Neuronal stem cell (in vitro differentiated cells): ENCODE data around the gene FHOD3. TPM values are rescaled to one million over a fixed set of nuclear protein-coding genes. Genes with fewer than 3 reads are reported as not detected.
A peak's percentile ranks its signal among the peaks of the same experiment; 100 is the strongest.

Experiments
- DNase-seq: peaks from one replicate; pipeline ENCODE4 v3.0.0-alpha.2; 2013; ENCODE audit warnings: low spot score
- H2AFZ ChIP-seq: one replicate; pipeline ENCODE4 v1.6.1; 2013; ENCODE audit warnings: mild to moderate bottlenecking, low read length, inconsistent platforms
- H2AK5ac ChIP-seq: 2 replicates; pipeline ENCODE4 v1.6.1; 2013; ENCODE audit warnings: low read depth, mild to moderate bottlenecking, inconsistent platforms, low read length, moderate library complexity, mixed read lengths
- H2BK120ac ChIP-seq: 2 replicates; pipeline ENCODE4 v1.6.1; 2013; ENCODE audit warnings: low read depth, mild to moderate bottlenecking, inconsistent platforms, low read length, moderate library complexity, mixed read lengths
- H2BK12ac ChIP-seq: one replicate; pipeline ENCODE4 v1.6.1; 2013; ENCODE audit warnings: low read length, inconsistent platforms
- H2BK15ac ChIP-seq: 2 replicates; pipeline ENCODE4 v1.6.1; 2013; ENCODE audit warnings: mild to moderate bottlenecking, low read length, inconsistent platforms, mixed read lengths
- H2BK5ac ChIP-seq: one replicate; pipeline ENCODE4 v1.6.1; 2013; ENCODE audit warnings: inconsistent platforms, mild to moderate bottlenecking, low read length, moderate library complexity
- H3K14ac ChIP-seq: one replicate; pipeline ENCODE4 v1.6.1; 2013; ENCODE audit warnings: low read length, inconsistent platforms
- H3K18ac ChIP-seq: 2 replicates; pipeline ENCODE4 v1.6.1; 2013; ENCODE audit warnings: low read length, inconsistent platforms
- H3K23ac ChIP-seq: 2 replicates; pipeline ENCODE4 v1.6.1; 2013; ENCODE audit warnings: low read depth, mild to moderate bottlenecking, mixed read lengths, low read length, inconsistent platforms; ENCODE audit not compliant: poor library complexity
- H3K27ac ChIP-seq: replicated peaks from 3 replicates; pipeline ENCODE4 v1.5.1; 2013; ENCODE audit warnings: low read length, inconsistent platforms
- H3K27me3 ChIP-seq, 3 experiments: 2 replicates each; pipeline ENCODE4 v1.6.1; 2013; ENCODE audit warnings: low read length in 3 of 3, mild to moderate bottlenecking in 2 of 3, inconsistent platforms in 1 of 3, low read depth in 1 of 3, mixed read lengths in 1 of 3, moderate library complexity in 1 of 3; ENCODE audit not compliant: control insufficient read depth in 3 of 3, insufficient read depth in 3 of 3
- H3K36me3 ChIP-seq, 2 donors: replicated peaks in 1 of 2; 2 replicates each; pipeline ENCODE4 v1.6.1; 2013; ENCODE audit warnings: low read length in 2 of 2; ENCODE audit not compliant: control insufficient read depth in 2 of 2, insufficient read depth in 2 of 2
- H3K4ac ChIP-seq: 2 replicates; pipeline ENCODE4 v1.6.1; 2013; ENCODE audit warnings: inconsistent platforms, mild to moderate bottlenecking, low read length, moderate library complexity
- H3K4me1 ChIP-seq, 2 donors: 1 replicate in 1 of 2; 2 replicates in 1 of 2; pipeline ENCODE4 v1.6.1; 2013; ENCODE audit warnings: low read length in 2 of 2, low read depth in 1 of 2; ENCODE audit not compliant: control insufficient read depth in 2 of 2, insufficient read depth in 1 of 2
- H3K4me2 ChIP-seq: one replicate; pipeline ENCODE4 v1.6.1; 2013; ENCODE audit warnings: mild to moderate bottlenecking, low read length, inconsistent platforms; ENCODE audit not compliant: insufficient read depth, poor library complexity, severe bottlenecking
- H3K4me3 ChIP-seq, 2 donors: 2 replicates each; pipeline ENCODE4 v1.5.1; 2013; ENCODE audit warnings: low read length in 2 of 2, mild to moderate bottlenecking in 2 of 2, inconsistent platforms in 1 of 2, moderate library complexity in 1 of 2
- H3K79me1 ChIP-seq: one replicate; pipeline ENCODE4 v1.6.1; 2013; ENCODE audit warnings: low read depth, mild to moderate bottlenecking, inconsistent platforms, low read length, moderate library complexity
- H3K9ac ChIP-seq: one replicate; pipeline ENCODE4 v1.6.1; 2013; ENCODE audit warnings: mild to moderate bottlenecking, low read depth, low read length, inconsistent platforms; ENCODE audit not compliant: poor library complexity
- H3K9me3 ChIP-seq, 2 donors: replicated peaks in 1 of 2; 2 replicates each; pipeline versions ENCODE3 to v1.6.1; 2013; ENCODE audit warnings: low read length in 2 of 2, mild to moderate bottlenecking in 2 of 2, inconsistent platforms in 1 of 2, low read depth in 1 of 2, mixed read lengths in 1 of 2, moderate library complexity in 1 of 2; ENCODE audit not compliant: control insufficient read depth in 2 of 2, insufficient read depth in 1 of 2
- H4K8ac ChIP-seq: one replicate; pipeline ENCODE4 v1.6.1; 2013; ENCODE audit warnings: low read depth, mild to moderate bottlenecking, inconsistent platforms, low read length, moderate library complexity
- H4K91ac ChIP-seq: one replicate; pipeline ENCODE4 v1.6.1; 2013; ENCODE audit warnings: low read length, low read depth, mild to moderate bottlenecking, inconsistent platforms; ENCODE audit not compliant: poor library complexity
- WGBS, 2 donors: extraction: QIAGEN DNeasy Blood & Tissue Kit; methylation state at CpG; one replicate each; pipeline ENCODE4 v1.1.7; 2013; ENCODE audit warnings: missing lambda C conversion rate in 2 of 2, mixed read lengths in 1 of 2; ENCODE audit not compliant: insufficient read length in 2 of 2, insufficient replicate concordance in 1 of 2; ENCODE audit errors: extremely low coverage in 2 of 2; 5-methylcytosine and 5-hydroxymethylcytosine counted together
- polyA plus RNA-seq, 2 experiments: library from polyadenylated mRNA; stranded (reverse); fragments of 200-250 nt; gene quantifications; one replicate each; pipeline ENCODE4 v1.2.3, GENCODE V29; 2013

Gene FHOD3
- 32.6 TPM for polyA plus RNA-seq (2013, experiment 1 of 2)
- polyA plus RNA-seq (2013, experiment 2 of 2) = 31.7 TPM

GRCh38 chr18:36297417-36298125 is at the start of gene FHOD3:
FHOD3 (plus strand) TSS chr18:36297713; CDS start chr18:36297836, 123 bp downstream.
- Histone ChIP-seq H3K4ac (peak within 1 kb of the TSS; percentile 67), H3K23ac (peak within 1 kb of the TSS; percentile 87), H3K36me3 (peaks cover 0 to 19% of the 10 kb centered on the region in 2 donors), H3K79me1 (peaks cover 5% of the 10 kb centered on the region), H3K14ac (peak within 1 kb of the TSS; percentile 92), H4K91ac (no peak within 1 kb of the TSS), H4K8ac (peak within 1 kb of the TSS; percentile 49), H2BK15ac (peak within 1 kb of the TSS; percentile 75), H2BK120ac (peak within 1 kb of the TSS; percentile 85), H3K9ac (peak within 1 kb of the TSS; percentile 95), H2AFZ (peak within 1 kb of the TSS; percentile 97), H3K9me3 (peaks cover 0 to 15% of the 10 kb centered on the region in 2 donors), H2BK12ac (no peak within 1 kb of the TSS), H3K4me3 (peak within 1 kb of the TSS; percentile 88 to 98), H2BK5ac (peak within 1 kb of the TSS; percentile 97), H3K27ac (peak within 1 kb of the TSS; percentile 76), H3K18ac (peak within 1 kb of the TSS; percentile 99), H3K4me2 (peak within 1 kb of the TSS; percentile 79), H3K4me1 (peaks cover 9 to 13% of the 10 kb centered on the region in 2 donors), H2AK5ac (peak within 1 kb of the TSS; percentile 73), H3K27me3 (peaks cover 0 to 5% (median 4%) of the 10 kb centered on the region in 3 experiments)
- DNase-seq = peak; percentile 82
- WGBS, 2 donors = no CpG with 5 or more reads among the region's 91 CpGs

- peaks cover 0 to 11% (median 0%) of the 10 kb centered on the region in 3 experiments for H3K27me3 ChIP-seq
- no peak overlapping the region for H2BK12ac ChIP-seq
- peaks cover 3% of the 10 kb centered on the region in 2 donors for H3K9me3 ChIP-seq
- no peak for DNase-seq
- H2BK120ac ChIP-seq = no peak overlapping the region
- no peak overlapping the region for H4K8ac ChIP-seq
- no peak overlapping the region for H2AK5ac ChIP-seq
- no peak overlapping the region for H3K4me3 ChIP-seq
- H2BK5ac ChIP-seq = no peak overlapping the region
- no peak overlapping the region for H3K18ac ChIP-seq
- H3K4me2 ChIP-seq = no peak overlapping the region
- H3K4ac ChIP-seq = no peak overlapping the region
- H2AFZ ChIP-seq = no peak overlapping the region
- no peak overlapping the region for H4K91ac ChIP-seq
- H3K23ac ChIP-seq = no peak overlapping the region
- no peaks in the 10 kb centered on the region for H3K36me3 ChIP-seq
- H3K27ac ChIP-seq = no peak overlapping the region
- no peak overlapping the region for H3K14ac ChIP-seq
- no peaks in the 10 kb centered on the region for H3K4me1 ChIP-seq
- no peaks in the 10 kb centered on the region for H3K79me1 ChIP-seq
- no peak overlapping the region for H2BK15ac ChIP-seq
- peak overlapping the region; percentile 16 for H3K9ac ChIP-seq
Observed at GRCh38 chr18:36249392-36249791, 48.1 kb upstream of the FHOD3 start.

DNA sequence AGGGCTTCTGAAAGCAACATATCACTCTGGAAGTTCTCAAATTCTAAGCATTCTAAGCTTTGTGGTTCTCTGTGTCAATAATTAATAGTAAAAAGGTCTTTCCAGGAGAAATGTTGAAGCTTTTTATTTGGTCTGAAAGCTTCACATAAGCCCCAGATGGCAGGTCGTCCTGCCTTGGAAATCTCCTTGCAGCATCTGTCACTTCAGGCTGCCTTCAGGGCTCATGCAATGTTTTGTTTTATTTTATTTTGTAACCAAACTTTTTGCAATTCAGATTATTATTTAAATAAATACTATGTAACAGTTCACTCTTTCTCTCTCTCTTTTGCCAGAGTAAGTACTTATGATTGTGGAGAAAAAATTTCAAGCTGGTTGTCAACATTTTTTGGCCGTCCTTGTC is 46.7 kb upstream of the FHOD3 start:
- Histone ChIP-seq H2BK15ac (no peak overlapping the region), H2AK5ac (no peak overlapping the region), H3K27ac (no peak overlapping the region), H4K91ac (no peak overlapping the region), H3K9me3 (peaks cover 3% of the 10 kb centered on the region in 2 donors), H3K23ac (no peak overlapping the region), H3K4me2 (no peak overlapping the region), H2BK12ac (no peak overlapping the region), H3K4ac (no peak overlapping the region), H3K4me3 (no peak overlapping the region), H3K9ac (no peak overlapping the region), H3K14ac (no peak overlapping the region), H3K36me3 (no peaks in the 10 kb centered on the region), H4K8ac (no peak overlapping the region), H3K18ac (no peak overlapping the region), H2BK120ac (no peak overlapping the region), H3K4me1 (peaks cover 0 to 4% of the 10 kb centered on the region in 2 donors), H3K79me1 (no peaks in the 10 kb centered on the region), H2AFZ (no peak overlapping the region), H3K27me3 (peaks cover 0 to 11% (median 0%) of the 10 kb centered on the region in 3 experiments), H2BK5ac (no peak overlapping the region)
- no CpG with 5 or more reads among the region's 2 CpGs for WGBS, 2 donors
- DNase-seq = no peak

DNA sequence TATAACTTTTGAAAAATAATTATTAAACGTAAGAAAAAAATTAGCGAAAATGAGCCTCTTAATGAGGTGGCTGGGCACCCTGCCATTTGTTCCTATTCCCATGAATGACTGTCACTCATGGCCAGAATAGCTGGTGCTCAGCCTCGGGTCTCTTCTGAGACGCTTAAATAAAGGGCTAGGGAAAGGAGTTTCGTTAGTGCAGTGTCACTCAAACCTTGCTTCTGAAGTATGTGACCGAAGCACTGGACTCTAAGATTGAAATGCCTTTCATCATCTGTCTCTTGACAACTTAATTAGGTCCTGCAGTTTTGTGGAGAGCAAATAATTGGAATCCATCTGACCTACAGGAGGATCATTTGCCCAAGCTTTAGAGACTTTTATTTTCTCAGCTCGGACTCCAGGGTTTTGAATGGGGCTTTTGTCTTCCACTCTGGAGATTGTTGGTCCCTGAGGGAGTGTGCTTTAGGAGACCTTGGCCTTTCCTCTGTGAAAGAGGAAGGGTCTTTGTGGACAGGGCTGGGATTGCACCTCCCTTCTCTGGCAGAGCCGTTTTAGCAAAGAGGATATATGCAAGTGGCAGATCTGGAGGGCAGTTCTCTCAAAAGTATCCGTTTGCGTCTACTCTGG is 42.3 kb upstream of the FHOD3 start:
- no peak overlapping the region for H3K4me2 ChIP-seq
- H3K9ac ChIP-seq = no peak overlapping the region
- WGBS, 2 donors = no CpG with 5 or more reads among the region's 10 CpGs
- H3K4me3 ChIP-seq = no peak overlapping the region
- no peak overlapping the region for H2AK5ac ChIP-seq
- H2BK120ac ChIP-seq = no peak overlapping the region
- no peak overlapping the region for H3K27ac ChIP-seq
- peaks cover 0 to 39% (median 0%) of the 10 kb centered on the region in 3 experiments for H3K27me3 ChIP-seq
- no peak overlapping the region for H2BK12ac ChIP-seq
- no peak overlapping the region for H2AFZ ChIP-seq
- H2BK5ac ChIP-seq = no peak overlapping the region
- no peak overlapping the region for H3K18ac ChIP-seq
- no peaks in the 10 kb centered on the region for H3K79me1 ChIP-seq
- H3K9me3 ChIP-seq = no peaks in the 10 kb centered on the region
- no peak overlapping the region for H3K14ac ChIP-seq
- H3K36me3 ChIP-seq = no peaks in the 10 kb centered on the region
- no peak overlapping the region for H4K8ac ChIP-seq
- no peak overlapping the region for H4K91ac ChIP-seq
- H3K23ac ChIP-seq = no peak overlapping the region
- no peak overlapping the region for H3K4ac ChIP-seq
- peak; percentile 36 for DNase-seq
- no peak overlapping the region for H2BK15ac ChIP-seq
- H3K4me1 ChIP-seq = peaks cover 0 to 4% of the 10 kb centered on the region in 2 donors
